GM21619 (cell line): ENCODE measurements around the gene DAB2IP.
"Not testable (repeated sequence)": the region's sequence is repeated elsewhere in the genome, so short reads cannot be mapped to it uniquely, and the experiment has no call there.

Source experiments
- ATAC-seq: cut with Tn5 transposase; IDR thresholded peaks from one replicate; pipeline ENCODE4 v1.9.1; 2021; ENCODE audit not compliant: unreplicated experiment

Gene DAB2IP

GRCh38 chr9:121651295-121652020 lies at the start of gene DAB2IP:
Gene DAB2IP, plus strand, starts transcription at chr9:121651634. Its CDS starts 142 bp downstream, at chr9:121651776.
- ATAC-seq: no peak

- ATAC-seq: no peak
Measured at GRCh38 chr9:121603028-121603427, 48.4 kb upstream of the DAB2IP start.

GRCh38 chr9:121604242-121604641 lies 47.2 kb upstream of the DAB2IP start:
- ATAC-seq: no peak

GRCh38 chr9:121604654-121605053 lies 46.8 kb upstream of the DAB2IP start:
- no peak for ATAC-seq

- ATAC-seq: no peak
Measured at GRCh38 chr9:121607434-121608167, 43.8 kb upstream of the DAB2IP start.

- ATAC-seq: no peak
Measured at GRCh38 chr9:121608168-121608853, 43.1 kb upstream of the DAB2IP start.

- no peak for ATAC-seq
Measured at GRCh38 chr9:121609822-121610637, 41.4 kb upstream of the DAB2IP start.

- ATAC-seq: no peak
Measured at GRCh38 chr9:121610638-121610953, 40.8 kb upstream of the DAB2IP start.

GRCh38 chr9:121612511-121612998 lies 38.9 kb upstream of the DAB2IP start:
- ATAC-seq: no peak

GRCh38 chr9:121613009-121613752 lies 38.3 kb upstream of the DAB2IP start:
- no peak for ATAC-seq

GRCh38 chr9:121616123-121616755 lies 35.2 kb upstream of the DAB2IP start:
- no peak for ATAC-seq

GRCh38 chr9:121618504-121618903 lies 32.9 kb upstream of the DAB2IP start:
- no peak for ATAC-seq

- ATAC-seq: not testable (repeated sequence)
Measured at GRCh38 chr9:121618910-121619309, 32.5 kb upstream of the DAB2IP start.

GRCh38 chr9:121619545-121620324 lies 31.7 kb upstream of the DAB2IP start:
- no peak for ATAC-seq

- ATAC-seq: no peak
Measured at GRCh38 chr9:121620325-121620673, 31.1 kb upstream of the DAB2IP start.

GRCh38 chr9:121620777-121621449 lies 30.5 kb upstream of the DAB2IP start:
- no peak for ATAC-seq

- ATAC-seq: no peak
Measured at GRCh38 chr9:121622387-121623203, 28.8 kb upstream of the DAB2IP start.

GRCh38 chr9:121623430-121623829 lies 28.0 kb upstream of the DAB2IP start:
- ATAC-seq: not testable (repeated sequence)
